SK-N-MC (cell line): ENCODE measurements around the gene SLC9A5.

Experiments used
- DNase-seq: peaks from one replicate; pipeline ENCODE4 v3.0.0-alpha.2; 2011; ENCODE audit warnings: low read depth, low spot score
- H3K27ac ChIP-seq: fragments of 200-600 bp; sonication (generic); 2 replicates; pipeline ENCODE4 v1.5.1; 2016; ENCODE audit warnings: mixed run types
- H3K36me3 ChIP-seq: fragments of 200-600 bp; sonication (generic); 2 replicates; pipeline ENCODE4 v1.6.1; 2017; ENCODE audit warnings: antibody characterized with exemption, low read length, mixed read lengths; ENCODE audit not compliant: insufficient read depth
- H3K4me3 ChIP-seq: fragments of 200-600 bp; sonication (generic); 2 replicates; pipeline ENCODE4 v1.5.1; 2016
- H3K9ac ChIP-seq: fragments of 200-600 bp; sonication (generic); 2 replicates; pipeline ENCODE4 v1.8.0; 2017; ENCODE audit warnings: mixed run types, mixed read lengths; ENCODE audit not compliant: insufficient read length
- H3K9me3 ChIP-seq: fragments of 200-600 bp; sonication (generic); 2 replicates; pipeline ENCODE4 v1.6.1; 2017; ENCODE audit warnings: low read depth, mild to moderate bottlenecking, antibody characterized with exemption, low read length, moderate library complexity, mixed read lengths
- EZH2 ChIP-seq: fragments of 200-600 bp; sonication (generic); IDR thresholded peaks from one replicate; pipeline ENCODE4 v1.6.1; 2017; ENCODE audit warnings: antibody characterized with exemption
- FOXP2 ChIP-seq: optimal IDR thresholded peaks from 2 replicates; pipeline ENCODE3; 2011; ENCODE audit warnings: mild to moderate bottlenecking, moderate library complexity; ENCODE audit not compliant: insufficient read depth; ENCODE audit errors: extremely low read length, control extremely low read depth
- POLR2AphosphoS5 ChIP-seq: IDR thresholded peaks from 2 replicates; pipeline ENCODE4 v1.6.1; 2012; ENCODE audit warnings: mild to moderate bottlenecking, low read depth, low read length, borderline replicate concordance

Gene SLC9A5

DNA sequence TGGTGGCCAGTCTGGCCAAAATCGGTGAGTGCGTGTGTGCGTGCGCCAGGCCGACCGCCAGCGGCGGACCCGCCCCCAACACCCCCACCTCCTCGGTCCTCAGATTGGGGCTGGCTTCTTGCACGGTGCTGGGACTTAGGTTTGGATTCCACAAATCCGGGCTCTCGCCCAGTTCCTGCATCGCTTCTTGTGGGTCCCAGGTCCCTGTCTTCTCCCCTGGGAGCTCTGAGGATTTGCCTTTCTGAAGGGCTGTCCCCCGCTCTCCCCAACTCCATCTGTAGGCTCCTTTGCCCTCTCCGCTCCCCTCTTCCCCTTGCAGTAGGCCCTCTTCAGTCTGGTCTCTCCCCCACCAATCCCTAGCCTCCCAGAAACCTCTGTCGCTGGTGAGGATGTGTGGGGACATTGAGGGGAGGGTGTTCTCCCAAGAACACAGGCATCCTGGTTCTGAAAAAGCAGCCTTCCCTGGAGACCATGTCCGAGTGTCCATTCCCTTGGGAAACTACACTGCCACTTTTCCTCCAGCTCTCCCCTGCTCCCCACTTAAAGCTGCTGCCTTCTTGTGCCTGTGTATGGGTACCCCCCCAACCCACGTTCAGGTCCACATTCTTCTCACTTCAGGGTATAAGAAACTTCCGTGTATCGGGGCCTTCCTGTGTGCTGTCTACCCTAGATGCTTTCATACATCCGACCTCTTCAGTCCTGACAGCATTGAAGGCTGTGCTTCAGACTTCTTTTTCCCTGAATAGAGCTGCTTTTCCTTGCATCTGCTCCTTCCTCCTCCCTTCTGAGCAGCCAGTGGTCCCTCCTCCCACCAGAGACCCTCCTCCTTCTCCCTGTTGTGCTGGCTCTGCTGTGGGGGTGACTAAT, 632 bp downstream of the SLC9A5 start:
- Histone ChIP-seq H3K4me3 (no peak overlapping the region), H3K9me3 (no peaks in the 10 kb centered on the region), H3K27ac (no peak overlapping the region), H3K9ac (no peak overlapping the region), H3K36me3 (no peaks in the 10 kb centered on the region)
- no peak for DNase-seq
- no peak for TF ChIP-seq FOXP2
- no peak for TF ChIP-seq POLR2AphosphoS5
- TF ChIP-seq EZH2, result no peak

DNA sequence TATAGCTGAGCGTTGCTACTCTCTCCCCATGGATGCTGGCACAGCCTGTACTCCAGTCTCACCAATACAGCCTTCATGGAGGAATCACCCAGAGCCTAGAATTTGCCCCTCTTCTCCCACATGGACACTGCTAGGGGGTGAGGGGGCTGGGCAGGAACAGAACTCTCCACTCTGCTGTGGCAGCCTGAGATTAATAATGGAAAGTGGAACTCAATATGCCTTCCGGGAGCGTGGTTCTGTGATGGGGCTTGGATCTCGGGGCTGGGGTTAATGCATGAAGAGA, 1.2 kb downstream of the SLC9A5 start:
- H3K9me3 ChIP-seq, result no peaks in the 10 kb centered on the region
- TF ChIP-seq POLR2AphosphoS5 (no peak), FOXP2 (no peak), EZH2 (no peak)
- no peak overlapping the region for H3K9ac ChIP-seq
- H3K36me3 ChIP-seq, result no peaks in the 10 kb centered on the region
- no peak overlapping the region for H3K27ac ChIP-seq
- DNase-seq, result no peak
- H3K4me3 ChIP-seq, result no peak overlapping the region

GRCh38 chr16:67252609-67253497, 4.1 kb downstream of the SLC9A5 start:
- Histone ChIP-seq H3K36me3 (no peaks in the 10 kb centered on the region), H3K9ac (no peak overlapping the region), H3K4me3 (no peak overlapping the region), H3K9me3 (no peaks in the 10 kb centered on the region), H3K27ac (no peak overlapping the region)
- DNase-seq, result no peak
- TF ChIP-seq POLR2AphosphoS5 (no peak), FOXP2 (no peak), EZH2 (no peak)

- Histone ChIP-seq H3K9me3 (no peaks in the 10 kb centered on the region), H3K9ac (no peak overlapping the region), H3K27ac (no peak overlapping the region), H3K4me3 (no peak overlapping the region), H3K36me3 (no peaks in the 10 kb centered on the region)
- no peak for DNase-seq
- TF ChIP-seq FOXP2 (no peak), POLR2AphosphoS5 (no peak), EZH2 (no peak)
Observed at GRCh38 chr16:67254801-67255552, 6.2 kb downstream of the SLC9A5 start.

DNA sequence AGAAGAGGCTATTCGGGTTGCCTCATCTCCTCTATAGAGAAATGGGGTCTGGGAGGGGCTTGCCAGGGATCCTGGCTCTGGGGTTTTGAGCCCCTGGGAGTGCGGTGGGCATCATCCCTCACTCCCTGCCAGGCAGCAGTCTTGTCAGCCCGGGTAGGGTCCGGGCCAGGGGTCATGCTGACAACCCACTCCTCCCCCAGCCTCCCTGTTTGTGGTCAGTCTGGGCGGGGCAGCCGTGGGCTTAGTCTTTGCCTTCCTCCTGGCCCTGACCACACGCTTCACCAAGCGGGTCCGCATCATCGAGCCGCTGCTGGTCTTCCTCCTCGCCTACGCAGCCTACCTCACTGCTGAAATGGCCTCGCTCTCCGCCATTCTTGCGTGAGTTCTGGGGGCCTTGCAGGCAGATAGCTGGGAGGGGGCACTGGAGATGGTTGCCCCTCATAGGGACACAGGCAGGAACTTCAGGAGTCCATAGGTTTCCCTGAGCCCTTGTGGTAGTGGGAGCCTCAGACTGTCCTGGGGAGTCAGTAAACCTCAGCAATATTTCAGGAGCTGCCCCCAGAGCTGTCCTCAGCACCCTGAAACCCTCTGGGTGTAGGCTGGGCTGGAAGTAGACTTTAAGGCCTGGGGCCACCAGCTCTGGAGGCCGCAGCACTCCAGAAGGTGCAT, 6.9 kb downstream of the SLC9A5 start:
- TF ChIP-seq FOXP2 (no peak), POLR2AphosphoS5 (no peak)
- Histone ChIP-seq H3K36me3 (no peaks in the 10 kb centered on the region), H3K9ac (no peak overlapping the region), H3K9me3 (no peaks in the 10 kb centered on the region), H3K27ac (no peak overlapping the region), H3K4me3 (no peak overlapping the region)
- DNase-seq, result no peak

DNA sequence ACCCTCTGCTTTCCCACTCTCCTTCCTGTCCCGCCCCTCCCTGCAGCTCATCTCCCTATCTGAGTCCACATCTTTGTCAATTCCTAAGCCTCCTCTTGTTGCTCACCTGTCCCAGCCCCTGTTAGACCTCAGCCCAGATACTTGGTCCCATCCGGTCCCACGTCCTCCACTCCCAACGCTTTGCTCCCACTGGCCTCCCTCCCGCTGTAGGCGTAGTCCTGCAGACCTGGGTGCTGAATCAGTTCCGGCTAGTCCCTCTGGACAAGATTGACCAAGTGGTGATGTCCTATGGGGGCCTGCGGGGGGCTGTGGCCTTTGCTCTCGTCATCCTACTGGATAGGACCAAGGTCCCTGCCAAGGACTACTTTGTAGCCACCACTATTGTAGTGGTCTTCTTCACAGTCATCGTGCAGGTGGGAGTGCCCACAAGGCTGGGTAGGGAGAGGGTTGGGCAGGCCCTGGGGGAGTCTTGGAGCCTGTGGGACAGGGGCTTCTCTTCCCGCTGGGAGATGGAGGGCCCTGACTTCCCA, 8.0 kb downstream of the SLC9A5 start:
- no peak for DNase-seq
- no peaks in the 10 kb centered on the region for H3K9me3 ChIP-seq
- TF ChIP-seq EZH2, result no peak
- no peak for TF ChIP-seq POLR2AphosphoS5
- TF ChIP-seq FOXP2, result no peak
- no peak overlapping the region for H3K27ac ChIP-seq
- no peaks in the 10 kb centered on the region for H3K36me3 ChIP-seq
- H3K4me3 ChIP-seq, result no peak overlapping the region
- no peak overlapping the region for H3K9ac ChIP-seq

- no peak for DNase-seq
- H3K27ac ChIP-seq, result no peak overlapping the region
- H3K9me3 ChIP-seq, result no peaks in the 10 kb centered on the region
- TF ChIP-seq POLR2AphosphoS5, result no peak
- TF ChIP-seq FOXP2, result no peak
- TF ChIP-seq EZH2, result no peak
- H3K4me3 ChIP-seq, result no peak overlapping the region
- no peaks in the 10 kb centered on the region for H3K36me3 ChIP-seq
- no peak overlapping the region for H3K9ac ChIP-seq
Observed at GRCh38 chr16:67257486-67258160, 8.8 kb downstream of the SLC9A5 start.
